Measurements from ENCODE around the gene FAM193A.

The FAM193A gene

DNA sequence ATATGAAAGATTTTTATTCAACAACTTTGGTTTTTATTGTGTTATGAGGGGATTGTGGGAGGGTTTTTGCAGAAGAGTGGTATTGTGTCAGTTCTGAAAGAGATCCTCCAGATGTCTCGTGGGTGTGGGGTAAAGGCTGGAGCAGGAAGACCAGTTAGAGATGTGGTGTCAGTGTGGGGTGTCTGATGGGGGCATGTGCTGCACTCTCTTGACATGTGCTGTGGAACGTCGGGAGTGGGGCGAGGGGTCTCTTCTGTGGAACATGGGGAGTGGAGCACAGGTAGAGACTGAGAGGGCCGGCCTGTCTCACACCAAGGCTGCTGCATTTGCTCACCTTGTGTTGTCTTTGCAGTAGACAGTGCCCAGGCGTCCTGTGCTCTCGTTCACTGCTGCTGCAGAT is 37.6 kb downstream of the FAM193A start:
- Histone ChIP-seq H3F3A (ENCODE audit: insufficient read depth, low read length) (no peaks in the 10 kb centered on the region), H3K79me2 (ENCODE audit: insufficient read depth, low read length) (peaks cover 31% of the 10 kb centered on the region), H3K4me3 (ENCODE audit: low read depth, low read length, poor library complexity, severe bottlenecking) (no peak overlapping the region), H3K36me3 (ENCODE audit: insufficient read depth, low read length) (no peaks in the 10 kb centered on the region), H3K9me3 (ENCODE audit: low read length) (no peaks in the 10 kb centered on the region), H2AFZ (ENCODE audit: low read length) (no peak overlapping the region), H3K4me2 (ENCODE audit: low read length) (no peak overlapping the region; the same call in 1 of the 2 replicates), H3K9ac (ENCODE audit: low read length) (no peak overlapping the region), H4K20me1 (ENCODE audit: insufficient read depth, low read length) (no peaks in the 10 kb centered on the region), H3K27ac (ENCODE audit: low read depth, low read length, poor library complexity, severe bottlenecking) (no peak overlapping the region), H3K4me1 (ENCODE audit: insufficient read depth, low read length, severe bottlenecking) (peaks cover 36% of the 10 kb centered on the region), H3K27me3 (ENCODE audit: insufficient read depth, low read length) (no peaks in the 10 kb centered on the region), H3K9me2 (ENCODE audit: low read depth, low read length) (no peaks in the 10 kb centered on the region)
- TF ChIP-seq CTCF (IDR thresholded peaks at IDR 0.05; ENCODE audit: low read length) (no peak), EZH2 (IDR thresholded peaks at IDR 0.05; ENCODE audit: borderline replicate concordance, low read length) (no peak)

DNA sequence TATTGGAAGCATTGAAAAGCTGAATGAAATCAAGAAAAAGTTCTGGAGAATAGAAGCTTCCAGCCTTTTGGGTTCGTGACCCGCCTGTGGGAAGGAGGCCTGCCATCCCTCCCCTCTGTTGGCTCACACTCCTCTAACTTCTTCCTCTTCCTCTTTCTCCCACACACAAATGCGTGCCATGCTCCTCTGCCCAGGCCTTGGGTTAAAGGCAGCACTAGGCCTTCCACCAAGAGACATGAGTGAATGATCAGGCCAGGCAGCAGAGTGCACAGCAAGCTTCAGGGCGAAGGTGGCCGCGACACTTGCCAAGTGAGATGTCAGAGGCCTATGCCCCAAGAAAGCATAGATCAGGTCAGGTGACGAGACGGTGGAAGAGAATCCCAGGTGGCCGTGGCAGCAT is 38.4 kb downstream of the FAM193A start:
- Histone ChIP-seq H3K79me2 (ENCODE audit: insufficient read depth, low read length) (peaks cover 25% of the 10 kb centered on the region), H3K9ac (ENCODE audit: low read length) (no peak overlapping the region), H3K27me3 (ENCODE audit: insufficient read depth, low read length) (no peaks in the 10 kb centered on the region), H3F3A (ENCODE audit: insufficient read depth, low read length) (no peaks in the 10 kb centered on the region), H3K27ac (ENCODE audit: low read depth, low read length, poor library complexity, severe bottlenecking) (no peak overlapping the region), H2AFZ (ENCODE audit: low read length) (no peak overlapping the region), H3K36me3 (ENCODE audit: insufficient read depth, low read length) (no peaks in the 10 kb centered on the region), H4K20me1 (ENCODE audit: insufficient read depth, low read length) (no peaks in the 10 kb centered on the region), H3K9me2 (ENCODE audit: low read depth, low read length) (no peaks in the 10 kb centered on the region), H3K4me3 (ENCODE audit: low read depth, low read length, poor library complexity, severe bottlenecking) (no peak overlapping the region), H3K4me1 (ENCODE audit: insufficient read depth, low read length, severe bottlenecking) (peaks cover 33% of the 10 kb centered on the region), H3K4me2 (ENCODE audit: low read length) (no peak overlapping the region; the same call in 1 of the 2 replicates), H3K9me3 (ENCODE audit: low read length) (no peaks in the 10 kb centered on the region)
- TF ChIP-seq CTCF (IDR thresholded peaks at IDR 0.05; ENCODE audit: low read length) (no peak), EZH2 (IDR thresholded peaks at IDR 0.05; ENCODE audit: borderline replicate concordance, low read length) (no peak)

- Histone ChIP-seq H2AFZ (ENCODE audit: low read length) (no peak overlapping the region), H3K79me2 (ENCODE audit: insufficient read depth, low read length) (peaks cover 15% of the 10 kb centered on the region), H3K36me3 (ENCODE audit: insufficient read depth, low read length) (no peaks in the 10 kb centered on the region), H3K27ac (ENCODE audit: low read depth, low read length, poor library complexity, severe bottlenecking) (no peak overlapping the region), H4K20me1 (ENCODE audit: insufficient read depth, low read length) (no peaks in the 10 kb centered on the region), H3F3A (ENCODE audit: insufficient read depth, low read length) (no peaks in the 10 kb centered on the region), H3K27me3 (ENCODE audit: insufficient read depth, low read length) (no peaks in the 10 kb centered on the region), H3K9ac (ENCODE audit: low read length) (no peak overlapping the region), H3K4me1 (ENCODE audit: insufficient read depth, low read length, severe bottlenecking) (peaks cover 22% of the 10 kb centered on the region), H3K4me2 (ENCODE audit: low read length) (no peak overlapping the region), H3K9me2 (ENCODE audit: low read depth, low read length) (no peaks in the 10 kb centered on the region), H3K9me3 (ENCODE audit: low read length) (no peaks in the 10 kb centered on the region), H3K4me3 (ENCODE audit: low read depth, low read length, poor library complexity, severe bottlenecking) (no peak overlapping the region)
- TF ChIP-seq CTCF (IDR thresholded peaks at IDR 0.05; ENCODE audit: low read length), result no peak
- no peak for TF ChIP-seq EZH2 (IDR thresholded peaks at IDR 0.05; ENCODE audit: borderline replicate concordance, low read length)
Measured at GRCh38 chr4:2576290-2576689, 39.8 kb downstream of the FAM193A start.

Data from OCI-LY1 (cell line).